Heart right ventricle (tissue), 16 donors: ENCODE results near the gene ST6GALNAC4. TPM values are rescaled to one million over a fixed set of nuclear protein-coding genes. Genes with fewer than 3 reads are reported as not detected.

ENCODE experiments used
- ATAC-seq, 8 donors: fragments of 200-7000 bp; cut with Tn5 transposase; one replicate each; pipeline ENCODE4 v1.9.1; 2020; ENCODE audit warnings: mild to moderate bottlenecking in 8 of 8, moderate library complexity in 8 of 8, moderate number of reproducible peaks in 1 of 8
- DNase-seq, 2 donors: peaks; one replicate each; pipeline ENCODE4 v3.0.0-alpha.2; 2020
- H3K27ac ChIP-seq, 10 donors: fragments of 200-600 bp; sonication (generic) in 2 of 10; one replicate each; pipeline versions ENCODE4 v1.5.0 to v1.8.0; 2020 to 2022; ENCODE audit warnings: mild to moderate bottlenecking in 3 of 10
- H3K27me3 ChIP-seq, 7 donors: fragments of 200-600 bp; one replicate each; pipeline ENCODE4 v1.8.0; 2021 to 2022; ENCODE audit warnings: mild to moderate bottlenecking in 2 of 7
- H3K36me3 ChIP-seq, 9 donors: fragments of 200-600 bp; sonication (generic) in 1 of 9; one replicate each; pipeline versions ENCODE4 v1.5.0 to v1.8.0; 2020 to 2022; ENCODE audit warnings: mild to moderate bottlenecking in 2 of 9
- H3K4me1 ChIP-seq, 9 donors: fragments of 200-600 bp; sonication (generic) in 1 of 9; one replicate each; pipeline versions ENCODE4 v1.5.0 to v1.8.0; 2020 to 2022; ENCODE audit warnings: mild to moderate bottlenecking in 4 of 9
- H3K4me3 ChIP-seq, 10 donors: fragments of 200-600 bp; sonication (generic) in 2 of 10; one replicate each; pipeline versions ENCODE4 v1.5.0 to v1.8.0; 2020 to 2022; ENCODE audit warnings: mild to moderate bottlenecking in 7 of 10, moderate library complexity in 2 of 10
- H3K9me3 ChIP-seq, 11 donors: fragments of 200-600 bp in 10 of 11; sonication (generic) in 2 of 11; one replicate each; pipeline versions ENCODE4 v1.5.0 to v1.8.0; 2013 to 2022; ENCODE audit warnings: mild to moderate bottlenecking in 2 of 11, control low read depth in 1 of 11, moderate library complexity in 1 of 11
- CTCF ChIP-seq, 9 donors: fragments of 200-600 bp; sonication (generic) in 2 of 9; IDR thresholded peaks; one replicate each; pipeline versions ENCODE4 v1.5.0 to v1.8.0; 2021 to 2022; ENCODE audit warnings: antibody characterized with exemption in 9 of 9, mild to moderate bottlenecking in 5 of 9, moderate library complexity in 1 of 9
- WGBS, 2 donors: extraction: QIAGEN DNeasy Blood & Tissue Kit; methylation state at CpG; one replicate each; pipeline ENCODE4 v1.1.7; 2013; ENCODE audit warnings: inconsistent platforms in 1 of 2; 5-methylcytosine and 5-hydroxymethylcytosine counted together
- intact Hi-C, 10 donors: fragments of 100-400 bp; cut with DNase I; formaldehyde crosslinking; loops; one replicate each; pipeline versions ENCODE4 v1.11.1 to v1.14.2; 2022
- polyA plus RNA-seq, 2 donors: library from polyadenylated mRNA; stranded (reverse); fragments of 200-250 nt; gene quantifications; one replicate each; pipeline ENCODE4 v1.2.3, GENCODE V29; 2013
- total RNA-seq, 10 donors: library from RNA; stranded (reverse); fragmentation: NEBNext Ultra II Directional in 3 of 10; extraction: Animal tissue kit (Norgen Biotek cat#: 25700) in 3 of 10; gene quantifications; one replicate each; pipeline versions ENCODE4 v1.2.1 to v1.2.4, GENCODE V29; 2021 to 2023
- donor health status: Arrhythmogenic right ventricular cardiomyopathy.
- donor health status: ischemic (EF 13 %, LVEDD 7.1; RV severe dilation, severe dysfunction).
- donor health status: healthy with polysubstance abuse.
- donor health status: DM: no; HTN: yes; CAD: no.
- donor health status: DM: no; HTN: no; CAD: no.
- donor health status: ischemic (EF 25% LVEDD 6.9; RV normal size, moderate dysfunction).
- donor health status: ischemic (EF 25% LVEDD 5.7; RV mildly dilated, moderate dysfunction).
- donor health status: healthy.
- donor health status: DM: yes; HTN: yes; CAD: no.
- donor health status: Ischemic cardiomyopathy.
- donor health status: ischemic (EF 35%, LVEDD 5.7; RV mildly dilated, moderate dysfunction).
- donor health status: nonischemic (EF 11% LVEDD 7.7; RV severe dilation, severe dysfunction).
- donor health status: DM: yes; HTN: yes; CAD: no.
- donor health status: PGD.
- donor health status: ischemic (EF 29% LVEDD 5.4; RV normal size, mild dysfunction).
- donor health status: nonischemic (EF 23%, LVEDD 6.1; RV moderate dilation, normal function).

The ST6GALNAC4 gene
- total and polyA plus RNA-seq, 12 donors = 10.8 to 52.9 (median 33.9) TPM

GRCh38 chr9:127876764-127877562 is 39.9 kb downstream of the ST6GALNAC4 start:
- ATAC-seq (peak; percentile 21 to 52 (median 41)), DNase-seq (peak in 1 of 2 donors; percentile 62)
- intact Hi-C loops = loop anchor here in 3 of 10 donors (5.0 to 10.0 kb wide), 3 partner anchors 40 to 142 kb away; partner anchors contain the start of genes ST6GALNAC4 (in 1 of the 3) and TOR2A (in 1 of the 3)
- H3K27ac ChIP-seq = peak overlapping the region; percentile 61 to 93 (median 88)
- no peaks in the 10 kb centered on the region for H3K9me3 ChIP-seq
- 18 to 19% methylated on average over 25 to 26 of the region's 26 CpGs for WGBS, 2 donors
- peaks cover 18 to 63% (median 48%) of the 10 kb centered on the region in 9 donors for H3K4me1 ChIP-seq
- H3K36me3 ChIP-seq = peaks cover 0 to 16% (median 2%) of the 10 kb centered on the region in 9 donors
- H3K4me3 ChIP-seq = peak overlapping the region; percentile 50 to 81 (median 69)
- peaks cover 0 to 12% (median 0%) of the 10 kb centered on the region in 7 donors for H3K27me3 ChIP-seq
- TF ChIP-seq CTCF (IDR thresholded peaks at IDR 0.05) = no peak

GRCh38 chr9:127876026-127876763 is 40.6 kb downstream of the ST6GALNAC4 start:
- ATAC-seq = peak in 3 of 8 donors; percentile 5 to 20 (median 8)

GRCh38 chr9:127875306-127875966 is 41.4 kb downstream of the ST6GALNAC4 start:
- peak overlapping the region in 9 of 10 donors; percentile 50 to 81 (median 69) for H3K4me3 ChIP-seq
- intact Hi-C loops = loop anchor here in 3 of 10 donors (5.0 to 10.0 kb wide), 3 partner anchors 42 to 141 kb away; partner anchors contain the start of genes ST6GALNAC4 (in 1 of the 3) and TOR2A (in 1 of the 3)
- TF ChIP-seq CTCF (IDR thresholded peaks at IDR 0.05) = no peak
- H3K27me3 ChIP-seq = peaks cover 0 to 12% (median 0%) of the 10 kb centered on the region in 7 donors
- DNase-seq (no peak), ATAC-seq (no peak)
- WGBS, 2 donors = 69% methylated on average over 10 of the region's 10 CpGs
- peaks cover 18 to 64% (median 48%) of the 10 kb centered on the region in 9 donors for H3K4me1 ChIP-seq
- H3K9me3 ChIP-seq = no peaks in the 10 kb centered on the region
- peaks cover 0 to 31% (median 15%) of the 10 kb centered on the region in 9 donors for H3K36me3 ChIP-seq
- H3K27ac ChIP-seq = peak overlapping the region; percentile 10 to 93 (median 88)

More at GRCh38 chr9:127876026-127876763, 40.6 kb downstream of the ST6GALNAC4 start:
- H3K9me3 ChIP-seq = no peaks in the 10 kb centered on the region
- H3K4me3 ChIP-seq = peak overlapping the region; percentile 50 to 81 (median 69)
- TF ChIP-seq CTCF (IDR thresholded peaks at IDR 0.05) = no peak
- DNase-seq = no peak
- intact Hi-C loops = loop anchor here in 3 of 10 donors (5.0 to 10.0 kb wide), 3 partner anchors 41 to 141 kb away; partner anchors contain the start of genes ST6GALNAC4 (in 1 of the 3) and TOR2A (in 1 of the 3)
- H3K4me1 ChIP-seq = peaks cover 18 to 62% (median 48%) of the 10 kb centered on the region in 9 donors
- H3K36me3 ChIP-seq = peaks cover 0 to 24% (median 9%) of the 10 kb centered on the region in 9 donors
- H3K27me3 ChIP-seq = peaks cover 0 to 12% (median 0%) of the 10 kb centered on the region in 7 donors
- WGBS, 2 donors = 53 to 54% methylated on average over 14 of the region's 14 CpGs
- H3K27ac ChIP-seq = peak overlapping the region in 9 of 10 donors; percentile 82 to 93 (median 89)
